ACHN (cell line): ENCODE data around the gene DSC3.
A peak's percentile ranks its signal among the peaks of the same experiment; 100 is the strongest.
"Not testable (repeated sequence)": the region's sequence is repeated elsewhere in the genome, so short reads cannot be mapped to it uniquely, and the experiment has no call there.

Experiments
- DNase-seq: peaks from one replicate; pipeline ENCODE4 v3.0.0-alpha.2; 2015
- in situ Hi-C: cut with HindIII; loops from 2 replicates; pipeline ENCODE4 v1.10.0; 2017; ENCODE audit warnings: low sequenced_read_pairs, low pct_ligation_motif_present, low pct_unique_long_range_greater_than_20kb

Gene DSC3

GRCh38 chr18:30987467-30988241 is 54.9 kb downstream of the DSC3 start:
- in situ Hi-C loops = no loop called here
- no peak for DNase-seq

GRCh38 chr18:30985753-30986152 is 56.8 kb downstream of the DSC3 start:
- in situ Hi-C loops = no loop called here
- DNase-seq = no peak

GRCh38 chr18:30982285-30982992 is 60.1 kb downstream of the DSC3 start:
- in situ Hi-C loops = no loop called here
- no peak for DNase-seq

- in situ Hi-C loops, DNase-seq: not testable (repeated sequence)
These were observed 64.5 kb downstream of the DSC3 start for GRCh38 chr18:30978091-30978490.

- peak; percentile 44 for DNase-seq
- in situ Hi-C loops = no loop called here
These were observed 71.1 kb downstream of the DSC3 start for GRCh38 chr18:30971338-30971956.

- in situ Hi-C loops = no loop called here
- peak; percentile 43 for DNase-seq
These were observed 72.2 kb downstream of the DSC3 start for GRCh38 chr18:30970196-30970816.

GRCh38 chr18:30969670-30970170 is 72.8 kb downstream of the DSC3 start:
- in situ Hi-C loops = no loop called here
- no peak for DNase-seq

- in situ Hi-C loops = no loop called here
- no peak for DNase-seq
These were observed 74.8 kb downstream of the DSC3 start for GRCh38 chr18:30967701-30968100.

GRCh38 chr18:30965237-30965636 is 77.3 kb downstream of the DSC3 start:
- no peak for DNase-seq
- in situ Hi-C loops = no loop called here

- DNase-seq = no peak
- in situ Hi-C loops = no loop called here
These were observed 81.9 kb downstream of the DSC3 start for GRCh38 chr18:30960661-30961060.

GRCh38 chr18:30957066-30957465 is 85.5 kb downstream of the DSC3 start:
- in situ Hi-C loops = no loop called here
- no peak for DNase-seq

- no peak for DNase-seq
- in situ Hi-C loops = no loop called here
These were observed 88.3 kb downstream of the DSC3 start for GRCh38 chr18:30954262-30954661.

GRCh38 chr18:30945761-30946160 is 96.8 kb downstream of the DSC3 start:
- DNase-seq = no peak

GRCh38 chr18:30944773-30945417 is 97.6 kb downstream of the DSC3 start:
- DNase-seq = no peak
- in situ Hi-C loops = no loop called here

More at GRCh38 chr18:30945761-30946160, 96.8 kb downstream of the DSC3 start:
- in situ Hi-C loops = no loop called here

- in situ Hi-C loops = no loop called here
- no peak for DNase-seq
These were observed 101.5 kb downstream of the DSC3 start for GRCh38 chr18:30940952-30941539.
